ENCODE data around the gene GNAT1.
A peak's percentile ranks its signal among the peaks of the same experiment; 100 is the strongest.

DNA sequence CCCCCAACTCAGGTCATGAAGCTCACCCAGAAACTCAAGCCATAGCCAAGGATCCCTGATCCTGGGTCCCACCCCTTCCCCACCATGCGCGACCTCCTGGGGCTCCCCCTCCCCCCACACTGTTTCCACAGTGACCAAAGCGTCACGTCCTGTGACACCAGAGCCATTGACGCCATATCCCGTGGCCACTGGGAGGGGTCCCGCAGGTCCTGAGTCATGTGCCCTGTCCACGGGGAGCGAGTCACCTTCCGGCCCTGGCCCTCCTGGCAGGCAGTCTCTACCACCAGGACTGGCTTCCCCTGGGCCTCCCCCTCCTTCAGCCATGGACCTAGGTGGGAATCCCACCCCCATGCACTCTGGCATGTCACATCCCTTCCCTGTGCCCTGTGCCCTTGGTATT, 20.7 kb upstream of the GNAT1 start:
- TF ChIP-seq POLR2AphosphoS5 (IDR thresholded peaks at IDR 0.05) (peak; percentile 89 to 97), POLR2A (IDR thresholded peaks at IDR 0.05) (peak in 1 of 4 donors; percentile 24)

Measured in upper lobe of left lung (tissue), 4 donors.